Measurements from ENCODE around the gene CDH22. TPM values are rescaled to one million over a fixed set of nuclear protein-coding genes. Genes with fewer than 3 reads are reported as not detected.
A peak's percentile ranks its signal among the peaks of the same experiment; 100 is the strongest.

Gene CDH22
- total RNA-seq, 3 donors from 2014 or later = 0.13 to 0.32 (median 0.19) TPM

GRCh38 chr20:46237227-46237626 lies 71.1 kb downstream of the CDH22 start:
- TF ChIP-seq, protein P1, sequence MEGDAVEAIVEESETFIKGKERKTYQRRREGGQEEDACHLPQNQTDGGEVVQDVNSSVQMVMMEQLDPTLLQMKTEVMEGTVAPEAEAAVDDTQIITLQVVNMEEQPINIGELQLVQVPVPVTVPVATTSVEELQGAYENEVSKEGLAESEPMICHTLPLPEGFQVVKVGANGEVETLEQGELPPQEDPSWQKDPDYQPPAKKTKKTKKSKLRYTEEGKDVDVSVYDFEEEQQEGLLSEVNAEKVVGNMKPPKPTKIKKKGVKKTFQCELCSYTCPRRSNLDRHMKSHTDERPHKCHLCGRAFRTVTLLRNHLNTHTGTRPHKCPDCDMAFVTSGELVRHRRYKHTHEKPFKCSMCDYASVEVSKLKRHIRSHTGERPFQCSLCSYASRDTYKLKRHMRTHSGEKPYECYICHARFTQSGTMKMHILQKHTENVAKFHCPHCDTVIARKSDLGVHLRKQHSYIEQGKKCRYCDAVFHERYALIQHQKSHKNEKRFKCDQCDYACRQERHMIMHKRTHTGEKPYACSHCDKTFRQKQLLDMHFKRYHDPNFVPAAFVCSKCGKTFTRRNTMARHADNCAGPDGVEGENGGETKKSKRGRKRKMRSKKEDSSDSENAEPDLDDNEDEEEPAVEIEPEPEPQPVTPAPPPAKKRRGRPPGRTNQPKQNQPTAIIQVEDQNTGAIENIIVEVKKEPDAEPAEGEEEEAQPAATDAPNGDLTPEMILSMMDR (IDR thresholded peaks at IDR 0.05) = no peak
- no peaks in the 10 kb centered on the region for H3K36me3 ChIP-seq (ENCODE audit: low read depth)
- no peak overlapping the region for H3K4me3 ChIP-seq
- intact Hi-C loops (cut with DNase I, micrococcal nuclease) = no loop called here
- no peaks in the 10 kb centered on the region for H3K9me3 ChIP-seq
- ATAC-seq (no peak), DNase-seq (no peak)
- H3K4me1 ChIP-seq (ENCODE audit: low read depth) = no peaks in the 10 kb centered on the region

DNA sequence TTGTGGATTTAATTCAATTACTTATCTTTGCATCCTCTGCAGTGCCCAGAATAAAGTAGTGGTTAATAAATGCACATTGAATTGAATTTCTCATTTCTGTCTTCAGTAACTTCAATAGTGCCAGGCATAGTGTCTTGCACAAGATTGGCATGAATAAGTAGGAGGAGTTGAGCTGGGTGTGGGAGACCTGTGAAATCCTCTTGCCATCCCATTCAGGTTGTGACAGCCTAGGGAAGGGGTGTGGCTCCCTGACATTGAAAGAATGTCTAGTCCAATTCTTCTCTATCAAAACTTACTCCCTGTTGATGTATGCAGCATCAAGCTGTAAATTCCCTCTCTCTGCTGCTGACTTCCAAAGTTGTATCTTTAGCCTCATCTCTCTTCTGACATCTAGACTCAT lies 73.2 kb downstream of the CDH22 start:
- Histone ChIP-seq H3K36me3 (ENCODE audit: low read depth) (no peaks in the 10 kb centered on the region), H3K4me3 (no peak overlapping the region), H3K9me3 (no peaks in the 10 kb centered on the region), H3K4me1 (ENCODE audit: low read depth) (no peaks in the 10 kb centered on the region)
- TF ChIP-seq, protein P1 (IDR thresholded peaks at IDR 0.05) = no peak
- DNase-seq (no peak), ATAC-seq (no peak)
- intact Hi-C loops (cut with DNase I, micrococcal nuclease) = no loop called here

- intact Hi-C loops (cut with DNase I, micrococcal nuclease) = no loop called here
- TF ChIP-seq, protein P1 (IDR thresholded peaks at IDR 0.05) = no peak
- DNase-seq (no peak), ATAC-seq (no peak)
- Histone ChIP-seq H3K4me3 (no peak overlapping the region), H3K4me1 (ENCODE audit: low read depth) (no peaks in the 10 kb centered on the region), H3K9me3 (no peaks in the 10 kb centered on the region), H3K36me3 (ENCODE audit: low read depth) (no peaks in the 10 kb centered on the region)
Observed at GRCh38 chr20:46233701-46234100, 74.6 kb downstream of the CDH22 start.

DNA sequence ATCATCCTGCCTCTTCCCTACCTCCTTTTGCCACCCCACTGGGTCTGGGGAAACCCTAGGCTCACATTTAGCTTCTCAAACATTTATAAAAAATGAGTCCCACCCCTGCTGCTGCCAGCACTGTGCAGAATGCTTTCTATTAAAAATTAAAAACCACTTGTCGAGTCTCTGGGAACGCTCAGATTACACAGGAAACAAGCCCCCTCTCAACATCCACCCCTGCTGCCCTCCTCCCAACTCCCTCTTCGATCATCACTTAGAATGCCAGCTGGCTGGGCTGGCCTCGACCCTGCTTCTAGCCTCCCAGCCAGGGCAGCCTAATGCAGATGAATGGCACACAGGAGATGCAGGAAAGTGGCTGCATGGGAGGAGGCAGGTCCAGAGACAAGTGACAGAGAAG lies 75.8 kb downstream of the CDH22 start:
- no peak for DNase-seq
- ATAC-seq = no peak
- intact Hi-C loops (cut with DNase I, micrococcal nuclease) = no loop called here
- no peaks in the 10 kb centered on the region for H3K9me3 ChIP-seq
- no peaks in the 10 kb centered on the region for H3K36me3 ChIP-seq (ENCODE audit: low read depth)
- TF ChIP-seq, protein P1 (IDR thresholded peaks at IDR 0.05) = no peak
- H3K4me1 ChIP-seq (ENCODE audit: low read depth) = no peaks in the 10 kb centered on the region
- H3K4me3 ChIP-seq = no peak overlapping the region

GRCh38 chr20:46230801-46231282 lies 77.5 kb downstream of the CDH22 start:
- Histone ChIP-seq H3K36me3 (ENCODE audit: low read depth) (no peaks in the 10 kb centered on the region), H3K9me3 (no peaks in the 10 kb centered on the region), H3K4me1 (ENCODE audit: low read depth) (no peaks in the 10 kb centered on the region), H3K4me3 (no peak overlapping the region)
- DNase-seq (peak in 1 of 3 donors; percentile 28), ATAC-seq (peak; percentile 38)
- intact Hi-C loops (cut with DNase I, micrococcal nuclease) = no loop called here
- TF ChIP-seq, protein P1 (IDR thresholded peaks at IDR 0.05) = no peak

DNA sequence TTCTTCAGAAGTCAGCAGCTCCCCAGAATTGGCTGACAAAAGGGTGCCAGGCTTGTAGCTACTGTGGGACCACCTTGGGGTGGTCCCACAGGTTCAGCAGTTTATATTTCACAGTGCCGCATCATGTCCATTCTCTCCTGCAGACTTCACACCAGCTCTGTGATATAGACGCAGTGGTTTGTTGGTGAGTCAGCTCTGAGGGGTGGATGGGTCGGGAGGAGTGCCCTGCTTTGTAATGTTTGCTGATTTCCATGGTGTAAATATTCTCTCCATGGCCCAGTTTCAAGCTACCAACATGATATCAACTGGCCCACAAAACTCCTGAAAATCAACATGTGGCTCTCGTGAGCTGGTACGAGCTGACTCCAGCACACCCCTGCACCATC lies 78.2 kb downstream of the CDH22 start:
- TF ChIP-seq, protein P1 (IDR thresholded peaks at IDR 0.05) = no peak
- no peak overlapping the region for H3K4me3 ChIP-seq
- no peak for DNase-seq
- no peaks in the 10 kb centered on the region for H3K36me3 ChIP-seq (ENCODE audit: low read depth)
- H3K4me1 ChIP-seq (ENCODE audit: low read depth) = no peaks in the 10 kb centered on the region
- ATAC-seq = no peak
- intact Hi-C loops (cut with DNase I, micrococcal nuclease) = no loop called here
- H3K9me3 ChIP-seq = no peaks in the 10 kb centered on the region

Measured in mucosa of descending colon (tissue), 3 donors.